Stimulated activated CD8-positive, alpha-beta memory T cell treated with anti-CD3 and anti-CD28 coated beads, Interleukin-4, amount 100 ng/mL, for 4 hours (primary cell): Measurements from ENCODE around the gene IRX1.

Source experiments
- DNase-seq, 2 donors: peaks; one replicate each; pipeline ENCODE4 v3.0.0-alpha.2; 2020; ENCODE audit warnings: low read depth in 2 of 2, low spot score in 1 of 2

Gene IRX1

DNA sequence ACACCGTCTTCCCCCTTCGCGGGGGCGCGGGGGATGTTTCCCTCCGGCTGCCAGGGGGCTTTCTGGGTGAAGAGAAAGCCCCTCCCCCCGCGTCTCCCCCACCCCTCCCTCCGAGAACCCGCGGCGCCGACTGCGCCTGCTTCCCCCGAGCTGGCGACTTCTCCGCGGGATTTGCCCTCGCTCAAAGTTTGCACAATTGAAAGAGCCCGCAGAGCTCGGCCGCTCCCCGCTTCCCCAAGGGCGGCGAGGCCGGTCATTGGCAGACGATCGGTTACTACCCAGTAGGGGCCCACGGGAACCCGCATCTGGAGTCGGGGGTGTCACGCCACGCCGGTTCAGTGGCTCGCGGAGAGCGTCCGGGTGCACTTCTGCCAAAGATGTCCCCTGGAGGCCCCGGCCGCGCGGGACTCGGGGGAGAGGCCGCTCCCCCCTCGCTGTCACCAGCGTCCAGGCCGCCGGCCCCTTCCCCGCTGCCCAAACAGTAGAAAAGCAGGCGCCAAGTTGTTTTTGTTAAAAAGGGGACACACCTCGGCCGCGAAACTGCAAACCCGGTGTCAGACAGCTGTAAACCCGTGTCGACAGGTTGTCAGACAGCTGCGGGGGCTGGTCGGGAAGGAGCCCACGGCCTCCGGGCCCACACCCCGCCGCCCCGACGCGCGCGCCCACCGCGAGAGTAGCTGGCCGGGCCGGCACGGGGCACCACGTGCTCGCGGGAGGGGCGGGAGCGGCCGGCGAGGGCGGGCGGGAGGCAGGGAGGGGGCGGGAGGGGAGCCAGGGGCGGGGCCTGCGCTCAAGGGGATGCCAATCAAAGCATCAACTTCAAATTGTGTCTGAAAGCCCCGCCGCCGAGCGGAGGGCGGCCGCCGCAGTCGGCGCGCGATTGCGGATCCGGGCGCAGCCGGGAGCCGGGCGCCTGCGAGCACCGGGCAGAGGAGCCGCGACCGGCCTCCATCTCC lies at the start of gene IRX1:
Gene IRX1 (plus strand): TSS at position 827 of the 956 bp plus-strand sequence. CDS start 274 bp downstream, outside the sequence.
- DNase-seq = no peak

DNA sequence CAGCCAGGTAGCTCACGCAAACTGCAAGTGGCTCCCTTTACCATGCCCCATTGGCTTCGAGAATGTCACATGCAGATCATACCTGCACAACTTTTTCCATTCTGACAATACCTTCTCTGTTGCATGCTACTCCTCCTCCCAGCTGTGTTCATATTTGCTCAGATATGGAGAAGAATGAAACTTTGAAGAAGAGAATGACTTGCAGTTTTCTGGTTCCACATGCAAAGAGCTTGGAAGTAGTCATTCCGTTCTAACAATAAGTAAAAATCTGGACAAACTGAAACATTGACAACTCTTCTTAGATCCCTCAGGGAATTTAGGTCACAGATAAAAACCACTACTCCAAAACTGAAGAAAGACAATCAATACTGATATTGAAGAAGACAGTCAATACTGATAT lies 49.6 kb upstream of the IRX1 start:
- DNase-seq = no peak

- no peak for DNase-seq
Observed at GRCh38 chr5:3564116-3564515, 31.5 kb upstream of the IRX1 start.

GRCh38 chr5:3564827-3565518 lies 30.7 kb upstream of the IRX1 start:
- no peak for DNase-seq

GRCh38 chr5:3584724-3585531 lies 10.7 kb upstream of the IRX1 start:
- no peak for DNase-seq

GRCh38 chr5:3590161-3590966 lies 5.3 kb upstream of the IRX1 start:
- no peak for DNase-seq

DNA sequence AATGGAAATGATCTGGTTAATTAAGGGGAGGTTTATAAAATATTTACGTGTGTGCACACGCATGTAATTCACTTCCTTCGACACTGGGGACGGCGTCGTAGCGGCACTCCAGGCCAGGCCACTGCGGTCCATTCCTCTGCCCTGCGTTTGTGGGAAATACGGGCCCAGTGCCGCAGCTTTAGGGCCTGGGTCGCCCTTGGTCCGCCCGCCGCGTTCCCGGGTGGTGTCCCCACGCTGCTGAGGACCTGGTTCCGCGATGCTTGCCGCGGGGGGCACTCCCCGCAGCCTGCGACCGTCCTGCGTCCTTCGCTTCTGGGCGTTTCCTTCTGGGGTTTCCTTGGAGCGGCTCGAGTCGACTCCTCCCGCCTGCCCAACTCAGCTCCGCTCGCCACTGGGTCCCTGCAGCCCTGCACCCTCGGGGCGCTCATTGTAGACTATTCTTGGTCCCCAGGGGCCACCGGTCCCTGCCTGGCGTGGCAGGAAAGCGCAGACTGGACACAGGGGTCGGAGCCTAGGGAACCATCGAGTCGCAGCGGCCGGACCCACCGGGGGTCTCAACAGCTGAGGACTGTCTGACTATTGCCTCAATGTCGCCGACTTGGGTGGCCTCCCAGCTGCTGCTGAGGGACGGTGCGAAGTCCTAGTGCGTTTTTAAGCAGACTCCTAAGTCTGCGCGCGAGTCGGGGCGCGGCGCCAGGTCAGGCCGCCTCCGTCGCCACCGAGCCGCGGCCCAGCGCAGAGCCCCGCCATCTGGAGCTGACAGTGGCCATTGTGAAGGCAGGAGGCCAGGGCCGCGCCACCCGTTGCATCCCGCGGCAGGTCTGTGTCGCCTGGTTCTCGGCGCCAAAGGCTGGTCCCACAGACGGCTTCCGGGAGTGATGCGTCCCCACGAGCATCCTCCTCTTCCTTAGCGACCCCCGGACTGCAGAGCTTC lies 4.4 kb upstream of the IRX1 start:
- no peak for DNase-seq

DNA sequence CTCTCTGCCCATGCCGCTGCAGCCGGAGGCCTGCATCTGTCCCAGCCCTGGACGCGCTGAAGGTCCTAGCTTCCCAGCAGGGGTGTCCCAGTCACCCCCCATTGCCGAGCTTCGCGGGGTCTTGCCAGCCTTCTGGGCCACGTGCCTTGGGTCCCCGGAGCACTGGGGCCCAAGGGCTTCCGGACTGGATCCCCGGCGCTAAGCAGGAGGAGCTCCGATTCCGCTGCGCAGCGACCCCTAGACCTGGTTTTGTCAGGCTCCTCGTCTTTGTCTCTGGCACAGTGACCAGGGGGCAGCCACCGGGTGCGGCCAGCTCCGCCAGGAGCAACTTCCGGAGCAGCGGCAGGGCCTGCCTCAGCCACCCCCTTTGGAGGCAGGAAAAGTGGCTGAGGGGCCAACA lies 3.3 kb upstream of the IRX1 start:
- no peak for DNase-seq

DNA sequence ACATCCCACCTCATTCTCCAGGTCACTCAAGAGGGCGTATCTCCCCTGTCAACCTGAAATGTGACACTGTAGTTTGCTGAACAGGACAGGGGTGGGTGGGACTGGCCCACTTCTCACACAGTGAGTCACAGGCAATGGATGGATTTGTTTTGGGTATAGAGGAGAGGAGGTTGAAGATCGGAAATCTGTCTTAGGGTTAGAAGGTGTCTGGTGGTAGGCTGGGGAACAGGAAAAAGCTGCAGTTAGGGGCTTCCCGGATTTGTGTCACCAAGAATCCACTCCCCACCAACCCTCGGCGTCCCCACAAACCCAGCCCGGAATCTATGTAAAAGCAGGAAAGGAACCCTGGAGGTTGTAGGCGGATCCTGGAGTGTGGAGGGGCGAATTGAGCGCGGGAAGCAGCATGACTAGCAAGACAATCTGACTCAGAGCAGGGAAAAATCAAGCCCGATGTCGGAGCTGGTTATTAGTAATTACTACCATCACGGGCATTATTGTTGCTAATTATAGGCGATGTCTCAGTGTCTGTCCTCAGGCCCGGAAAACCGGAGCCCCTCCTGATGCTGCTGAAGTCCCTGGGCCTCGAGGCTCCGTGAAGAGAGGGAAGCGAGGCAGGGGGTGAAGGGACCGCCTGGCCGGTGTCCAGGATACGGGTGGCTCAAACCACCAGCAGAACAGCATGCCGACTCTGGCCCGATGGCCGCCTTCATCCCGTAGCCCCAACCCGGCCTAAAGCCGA lies 1.7 kb upstream of the IRX1 start:
- DNase-seq = no peak

GRCh38 chr5:3594510-3595005 lies 1.1 kb upstream of the IRX1 start:
- DNase-seq = no peak

DNA sequence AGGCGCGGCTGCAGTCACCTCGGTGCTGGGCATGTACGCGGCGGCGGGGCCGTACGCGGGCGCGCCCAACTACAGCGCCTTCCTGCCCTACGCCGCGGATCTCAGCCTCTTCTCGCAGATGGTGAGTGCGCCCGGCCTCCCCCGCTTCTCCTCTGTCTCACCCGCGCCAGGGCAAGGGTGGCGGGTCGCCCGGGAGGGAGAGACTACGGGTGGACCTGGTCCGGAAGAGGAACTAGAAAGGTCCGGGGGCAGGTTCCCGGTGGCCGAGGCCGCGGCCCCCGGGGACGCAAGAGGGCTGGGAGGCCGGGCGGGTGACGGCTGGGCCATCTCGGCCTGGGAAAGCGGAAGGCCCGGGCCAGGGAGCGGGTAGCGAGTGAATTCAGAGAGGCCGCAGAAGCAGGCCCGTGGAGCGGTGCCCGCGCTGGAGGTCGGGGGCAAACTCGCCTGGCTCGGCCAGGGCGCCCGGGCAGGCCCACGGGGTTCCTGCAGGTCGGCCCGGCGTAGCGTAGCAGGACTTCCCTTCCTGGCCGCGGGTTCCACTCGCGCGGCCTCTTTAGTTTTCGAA lies 711 bp downstream of the IRX1 start:
- DNase-seq = no peak

DNA sequence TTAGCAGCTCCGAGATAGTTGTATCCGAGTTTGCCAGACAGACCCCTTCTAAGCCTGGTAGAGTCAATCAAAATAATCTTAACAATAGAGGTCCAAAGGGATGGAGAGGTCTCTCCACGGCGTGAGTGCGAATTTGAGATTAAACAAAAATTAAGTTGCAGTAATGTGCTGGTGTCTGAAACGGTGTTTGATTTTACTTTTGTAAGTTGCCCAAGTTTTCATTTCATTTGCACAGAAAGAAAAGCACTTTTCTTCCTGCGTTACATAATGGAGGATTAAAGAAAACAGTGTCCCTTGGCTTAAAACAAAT lies 1.2 kb downstream of the IRX1 start:
- no peak for DNase-seq

DNA sequence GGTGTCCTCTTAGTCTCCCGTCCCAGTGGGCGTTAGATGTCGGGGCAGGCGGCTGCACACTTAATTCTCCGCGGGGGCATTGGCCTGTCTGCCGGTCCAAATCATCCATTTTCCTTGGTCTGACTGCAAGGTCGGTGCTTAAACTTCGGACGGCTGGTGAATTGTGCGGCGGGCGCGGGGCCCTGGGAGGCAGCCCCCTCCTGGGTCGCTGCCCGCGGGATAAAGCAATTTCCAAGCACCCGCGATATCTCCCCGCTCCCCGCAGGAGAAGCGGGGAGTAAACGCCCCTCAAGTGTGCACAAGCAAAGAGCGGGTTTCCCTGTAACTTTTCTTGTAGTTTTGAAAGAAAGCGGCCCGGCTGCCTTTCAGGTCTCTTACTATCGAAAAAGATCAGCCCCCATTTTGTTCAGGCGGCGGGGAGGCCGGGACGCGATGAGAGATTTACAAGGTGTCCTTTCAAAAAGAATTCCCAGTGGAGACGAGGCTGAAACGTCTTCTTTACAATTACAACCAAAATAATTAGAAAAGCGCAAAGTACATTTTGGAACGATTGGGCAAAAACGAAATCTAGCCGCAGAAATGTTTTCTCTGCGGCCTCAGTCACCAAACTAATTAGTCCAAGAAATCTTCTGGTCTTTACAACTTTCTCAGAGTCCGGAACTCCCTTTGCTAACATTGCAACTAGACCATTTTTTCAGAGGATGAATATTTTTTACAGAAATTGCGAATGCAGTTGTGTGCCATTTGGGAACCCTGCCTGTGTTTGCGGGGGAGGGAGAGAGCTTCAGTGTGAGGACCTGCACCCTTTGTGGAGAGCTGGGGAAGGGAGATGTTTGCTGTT lies 1.8 kb downstream of the IRX1 start:
- DNase-seq = no peak

DNA sequence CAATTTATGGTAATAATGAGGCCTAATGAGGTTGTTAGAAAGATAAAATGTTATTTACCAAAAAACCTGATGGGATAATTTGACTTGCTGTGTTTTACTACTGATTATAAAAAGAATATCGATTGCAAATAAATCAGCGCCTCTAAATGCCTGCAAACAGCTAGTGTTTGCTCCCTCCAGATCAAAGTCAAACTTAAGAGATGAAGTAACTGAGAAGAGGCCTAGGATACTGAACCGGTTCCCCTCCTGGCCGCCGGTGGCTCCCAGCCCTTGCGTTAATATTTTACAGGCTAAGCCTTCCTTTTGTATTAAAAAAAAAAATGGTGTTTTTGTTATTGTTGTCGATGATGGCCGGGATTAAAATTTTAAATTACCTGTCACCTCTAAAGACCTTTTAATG lies 2.6 kb downstream of the IRX1 start:
- DNase-seq = no peak

- no peak for DNase-seq
Observed at GRCh38 chr5:3598769-3599211, 3.2 kb downstream of the IRX1 start.

GRCh38 chr5:3599226-3600105 lies 3.8 kb downstream of the IRX1 start:
- DNase-seq = no peak
